Astrocyte (in vitro differentiated cells and primary cell): ENCODE results near the gene LSM14A.

Experiments
- EZH2 ChIP-seq: IDR thresholded peaks from 2 replicates; pipeline ENCODE4 v1.6.1; 2012; ENCODE audit warnings: mild to moderate bottlenecking, low read length, inconsistent platforms; ENCODE audit not compliant: insufficient read depth
- TF ChIP-seq, protein P1 (sequence below): IDR thresholded peaks from 2 replicates; pipeline ENCODE4 v1.5.1; 2011; ENCODE audit warnings: low read depth, mild to moderate bottlenecking, inconsistent platforms, low read length, moderate library complexity; ENCODE audit not compliant: insufficient read depth

- TF ChIP-seq, protein P1, sequence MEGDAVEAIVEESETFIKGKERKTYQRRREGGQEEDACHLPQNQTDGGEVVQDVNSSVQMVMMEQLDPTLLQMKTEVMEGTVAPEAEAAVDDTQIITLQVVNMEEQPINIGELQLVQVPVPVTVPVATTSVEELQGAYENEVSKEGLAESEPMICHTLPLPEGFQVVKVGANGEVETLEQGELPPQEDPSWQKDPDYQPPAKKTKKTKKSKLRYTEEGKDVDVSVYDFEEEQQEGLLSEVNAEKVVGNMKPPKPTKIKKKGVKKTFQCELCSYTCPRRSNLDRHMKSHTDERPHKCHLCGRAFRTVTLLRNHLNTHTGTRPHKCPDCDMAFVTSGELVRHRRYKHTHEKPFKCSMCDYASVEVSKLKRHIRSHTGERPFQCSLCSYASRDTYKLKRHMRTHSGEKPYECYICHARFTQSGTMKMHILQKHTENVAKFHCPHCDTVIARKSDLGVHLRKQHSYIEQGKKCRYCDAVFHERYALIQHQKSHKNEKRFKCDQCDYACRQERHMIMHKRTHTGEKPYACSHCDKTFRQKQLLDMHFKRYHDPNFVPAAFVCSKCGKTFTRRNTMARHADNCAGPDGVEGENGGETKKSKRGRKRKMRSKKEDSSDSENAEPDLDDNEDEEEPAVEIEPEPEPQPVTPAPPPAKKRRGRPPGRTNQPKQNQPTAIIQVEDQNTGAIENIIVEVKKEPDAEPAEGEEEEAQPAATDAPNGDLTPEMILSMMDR = no peak
- no peak for TF ChIP-seq EZH2
Observed at GRCh38 chr19:34126966-34127365, 45.3 kb upstream of the LSM14A start.
